Mesothelial cell of epicardium (in vitro differentiated cells): Measurements from ENCODE around the gene PROZ. TPM values are rescaled to one million over a fixed set of nuclear protein-coding genes. Genes with fewer than 3 reads are reported as not detected.

Experiments used
- DNase-seq, 2 experiments: peaks; one replicate each; pipeline ENCODE4 v3.0.0; 2021; ENCODE audit warnings: low spot score in 2 of 2; ENCODE audit not compliant: unreplicated experiment in 2 of 2
- H3K27ac Mint-ChIP-seq: 2 replicates; pipeline ENCODE4 v1.8.0; 2021; ENCODE audit warnings: mixed read lengths
- H3K27me3 Mint-ChIP-seq: 2 replicates; pipeline ENCODE4 v1.8.0; 2021; ENCODE audit warnings: low read depth, mixed read lengths
- H3K36me3 Mint-ChIP-seq: 2 replicates; pipeline ENCODE4 v1.8.0; 2021; ENCODE audit warnings: mixed read lengths
- H3K4me1 Mint-ChIP-seq: 2 replicates; pipeline ENCODE4 v1.8.0; 2021; ENCODE audit warnings: mixed read lengths
- H3K4me3 Mint-ChIP-seq: 2 replicates; pipeline ENCODE4 v1.8.0; 2021; ENCODE audit warnings: mild to moderate bottlenecking, moderate library complexity, mixed read lengths
- H3K9me3 Mint-ChIP-seq: 2 replicates; pipeline ENCODE4 v1.8.0; 2021; ENCODE audit warnings: mixed read lengths
- total RNA-seq: library from RNA; stranded (reverse); gene quantifications from 3 replicates; pipeline ENCODE4 v1.2.1, GENCODE V29; 2021
- TF ChIP-seq, protein P1 (sequence below): fragments of 200-600 bp; sonication (generic); IDR thresholded peaks from one replicate; pipeline ENCODE4 v1.5.0; 2021; ENCODE audit warnings: antibody characterized with exemption; ENCODE audit not compliant: unreplicated experiment

The PROZ gene
- total RNA-seq, 1 donor from 2014 or later: not detected

GRCh38 chr13:113187263-113187669 is 28.8 kb downstream of the PROZ start:
- H3K4me3 Mint-ChIP-seq: no peak overlapping the region
- H3K27me3 Mint-ChIP-seq: no peaks in the 10 kb centered on the region
- H3K9me3 Mint-ChIP-seq: no peaks in the 10 kb centered on the region
- TF ChIP-seq, protein P1, sequence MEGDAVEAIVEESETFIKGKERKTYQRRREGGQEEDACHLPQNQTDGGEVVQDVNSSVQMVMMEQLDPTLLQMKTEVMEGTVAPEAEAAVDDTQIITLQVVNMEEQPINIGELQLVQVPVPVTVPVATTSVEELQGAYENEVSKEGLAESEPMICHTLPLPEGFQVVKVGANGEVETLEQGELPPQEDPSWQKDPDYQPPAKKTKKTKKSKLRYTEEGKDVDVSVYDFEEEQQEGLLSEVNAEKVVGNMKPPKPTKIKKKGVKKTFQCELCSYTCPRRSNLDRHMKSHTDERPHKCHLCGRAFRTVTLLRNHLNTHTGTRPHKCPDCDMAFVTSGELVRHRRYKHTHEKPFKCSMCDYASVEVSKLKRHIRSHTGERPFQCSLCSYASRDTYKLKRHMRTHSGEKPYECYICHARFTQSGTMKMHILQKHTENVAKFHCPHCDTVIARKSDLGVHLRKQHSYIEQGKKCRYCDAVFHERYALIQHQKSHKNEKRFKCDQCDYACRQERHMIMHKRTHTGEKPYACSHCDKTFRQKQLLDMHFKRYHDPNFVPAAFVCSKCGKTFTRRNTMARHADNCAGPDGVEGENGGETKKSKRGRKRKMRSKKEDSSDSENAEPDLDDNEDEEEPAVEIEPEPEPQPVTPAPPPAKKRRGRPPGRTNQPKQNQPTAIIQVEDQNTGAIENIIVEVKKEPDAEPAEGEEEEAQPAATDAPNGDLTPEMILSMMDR: no peak
- peaks cover 18% of the 10 kb centered on the region for H3K36me3 Mint-ChIP-seq
- DNase-seq: no peak
- H3K27ac Mint-ChIP-seq: no peak overlapping the region
- H3K4me1 Mint-ChIP-seq: no peaks in the 10 kb centered on the region

GRCh38 chr13:113187883-113188665 is 29.6 kb downstream of the PROZ start:
- Mint-ChIP-seq H3K27ac (no peak overlapping the region), H3K4me3 (no peak overlapping the region), H3K36me3 (peaks cover 18% of the 10 kb centered on the region), H3K4me1 (no peaks in the 10 kb centered on the region), H3K9me3 (no peaks in the 10 kb centered on the region), H3K27me3 (no peaks in the 10 kb centered on the region)
- TF ChIP-seq, protein P1: no peak
- DNase-seq: no peak

DNA sequence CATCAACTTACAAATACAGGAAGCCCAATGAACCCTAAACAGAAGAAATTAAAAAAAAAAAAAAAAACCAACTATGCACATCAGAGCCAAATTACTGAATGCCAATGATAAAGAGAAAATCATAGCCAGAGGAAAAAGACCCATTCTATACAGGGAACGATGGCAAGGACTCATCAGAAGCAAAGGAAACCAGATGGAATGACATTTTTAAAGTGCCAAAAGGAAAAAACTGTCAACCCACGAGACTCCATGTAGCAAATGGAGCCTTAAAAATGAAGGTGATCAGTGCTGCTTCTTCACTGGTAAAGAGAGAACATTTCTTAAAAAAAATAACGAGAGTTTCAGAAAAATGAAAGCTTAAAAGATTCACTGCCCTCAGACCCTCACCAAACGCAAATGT is 31.7 kb downstream of the PROZ start:
- TF ChIP-seq, protein P1: no peak
- Mint-ChIP-seq H3K27me3 (no peaks in the 10 kb centered on the region), H3K9me3 (no peaks in the 10 kb centered on the region), H3K4me1 (no peaks in the 10 kb centered on the region), H3K27ac (no peak overlapping the region), H3K36me3 (peaks cover 28% of the 10 kb centered on the region), H3K4me3 (no peak overlapping the region)
- DNase-seq: no peak

- peaks cover 39% of the 10 kb centered on the region for H3K36me3 Mint-ChIP-seq
Measured at GRCh38 chr13:113192279-113192678, 33.8 kb downstream of the PROZ start.

GRCh38 chr13:113192902-113193301 is 34.5 kb downstream of the PROZ start:
- H3K36me3 Mint-ChIP-seq: peaks cover 42% of the 10 kb centered on the region
- no peak for DNase-seq
- H3K4me3 Mint-ChIP-seq: no peak overlapping the region
- H3K9me3 Mint-ChIP-seq: no peaks in the 10 kb centered on the region
- no peaks in the 10 kb centered on the region for H3K4me1 Mint-ChIP-seq
- H3K27ac Mint-ChIP-seq: no peak overlapping the region
- TF ChIP-seq, protein P1: no peak
- H3K27me3 Mint-ChIP-seq: no peaks in the 10 kb centered on the region

More at GRCh38 chr13:113192279-113192678, 33.8 kb downstream of the PROZ start:
- no peak overlapping the region for H3K4me3 Mint-ChIP-seq
- no peaks in the 10 kb centered on the region for H3K4me1 Mint-ChIP-seq
- H3K27me3 Mint-ChIP-seq: no peaks in the 10 kb centered on the region
- no peak overlapping the region for H3K27ac Mint-ChIP-seq
- no peak for DNase-seq
- TF ChIP-seq, protein P1: no peak
- no peaks in the 10 kb centered on the region for H3K9me3 Mint-ChIP-seq
